Gastroesophageal sphincter (tissue), 3 donors: ENCODE measurements around the gene SUGCT.

ENCODE experiments used
- CTCF ChIP-seq, 4 experiments: fragments of 200-600 bp in 2 of 4; fragments of 450-650 bp in 2 of 4; sonication (generic) in 1 of 4; IDR thresholded peaks; one replicate each; pipeline ENCODE4 v1.5.1; 2017 to 2019; ENCODE audit warnings: antibody characterized with exemption in 4 of 4, mild to moderate bottlenecking in 2 of 4, moderate library complexity in 2 of 4
- POLR2A ChIP-seq, 2 donors: fragments of 450-650 bp; IDR thresholded peaks; one replicate each; pipeline ENCODE4 v1.6.1; 2017; ENCODE audit warnings: antibody characterized with exemption in 2 of 2, mild to moderate bottlenecking in 2 of 2, moderate library complexity in 1 of 2
- POLR2AphosphoS5 ChIP-seq: sonication (generic); formaldehyde crosslinking; IDR thresholded peaks from one replicate; pipeline ENCODE4 v1.6.1; 2017; ENCODE audit warnings: antibody characterized with exemption

GRCh38 chr7:40519009-40519408, 384.2 kb downstream of the SUGCT start:
- TF ChIP-seq CTCF (IDR thresholded peaks at IDR 0.05) (no peak), POLR2AphosphoS5 (no peak), POLR2A (IDR thresholded peaks at IDR 0.05) (no peak)
